GM23338 (cell line): ENCODE measurements around the gene TMEM106C. TPM values are rescaled to one million over a fixed set of nuclear protein-coding genes. Genes with fewer than 3 reads are reported as not detected.

ENCODE experiments used
- ATAC-seq: fragments of 200-7000 bp; cut with Tn5 transposase; 3 replicates; pipeline ENCODE4 v1.9.1; 2020
- DNase-seq: peaks from one replicate; pipeline ENCODE4 v3.0.0-alpha.2; 2015; ENCODE audit warnings: low spot score
- H2AFZ ChIP-seq: fragments of 200-600 bp; sonication (generic); 2 replicates; pipeline ENCODE4 v1.8.0; 2016; ENCODE audit warnings: antibody characterized with exemption, mild to moderate bottlenecking, moderate library complexity
- H3F3A ChIP-seq: fragments of 200-600 bp; sonication (generic); replicated peaks from 2 replicates; pipeline ENCODE4 v1.8.0; 2017; ENCODE audit warnings: antibody characterized with exemption, mixed run types, low read depth
- H3K27ac ChIP-seq: fragments of 200-600 bp; sonication (generic); 2 replicates; pipeline ENCODE4 v1.6.1; 2016; ENCODE audit warnings: low read depth
- H3K27me3 ChIP-seq: fragments of 200-600 bp; sonication (generic); 2 replicates; pipeline ENCODE4 v1.8.0; 2016; ENCODE audit warnings: mild to moderate bottlenecking, mixed run types, moderate library complexity; ENCODE audit not compliant: insufficient read depth
- H3K36me3 ChIP-seq: fragments of 200-600 bp; sonication (generic); 2 replicates; pipeline ENCODE4 v1.8.0; 2016; ENCODE audit warnings: mild to moderate bottlenecking; ENCODE audit not compliant: insufficient read depth
- H3K4me1 ChIP-seq: fragments of 200-600 bp; sonication (generic); 2 replicates; pipeline ENCODE4 v1.8.0; 2016; ENCODE audit warnings: mild to moderate bottlenecking, moderate library complexity; ENCODE audit not compliant: insufficient read depth
- H3K4me2 ChIP-seq: fragments of 200-600 bp; sonication (generic); 2 replicates; pipeline ENCODE4 v1.7.1; 2017; ENCODE audit warnings: mixed run types
- H3K4me3 ChIP-seq: fragments of 200-600 bp; sonication (generic); 2 replicates; pipeline ENCODE4 v1.6.1; 2016; ENCODE audit warnings: mixed run types
- H3K79me2 ChIP-seq: fragments of 200-600 bp; sonication (generic); replicated peaks from 2 replicates; pipeline ENCODE4 v1.8.0; 2017; ENCODE audit warnings: mild to moderate bottlenecking; ENCODE audit not compliant: insufficient read depth
- H3K9me2 ChIP-seq: fragments of 200-600 bp; sonication (generic); 2 replicates; pipeline ENCODE4 v1.8.0; 2017; ENCODE audit not compliant: insufficient read depth
- H4K20me1 ChIP-seq: fragments of 200-600 bp; sonication (generic); replicated peaks from 2 replicates; pipeline ENCODE4 v1.8.0; 2017; ENCODE audit warnings: mild to moderate bottlenecking; ENCODE audit not compliant: insufficient read depth
- H3K27ac Mint-ChIP-seq: 2 replicates; pipeline ENCODE4 v1.8.0; 2020; ENCODE audit warnings: inconsistent platforms, mild to moderate bottlenecking, moderate library complexity, mixed read lengths
- H3K27me3 Mint-ChIP-seq: 3 replicates; pipeline ENCODE4 v1.8.0; 2022; ENCODE audit warnings: low read depth, mild to moderate bottlenecking, moderate library complexity, mixed read lengths, inconsistent platforms; ENCODE audit not compliant: insufficient read depth, poor library complexity
- H3K36me3 Mint-ChIP-seq: 3 replicates; pipeline ENCODE4 v1.8.0; 2021; ENCODE audit warnings: low read depth, mild to moderate bottlenecking, inconsistent platforms, moderate library complexity, mixed read lengths
- H3K4me1 Mint-ChIP-seq: 3 replicates; pipeline ENCODE4 v1.8.0; 2020; ENCODE audit warnings: mild to moderate bottlenecking, inconsistent platforms, mixed read lengths
- H3K4me3 Mint-ChIP-seq: 3 replicates; pipeline ENCODE4 v1.8.0; 2021; ENCODE audit warnings: moderate library complexity, mild to moderate bottlenecking, inconsistent platforms, mixed read lengths
- H3K9me3 Mint-ChIP-seq: 3 replicates; pipeline ENCODE4 v1.8.0; 2020; ENCODE audit warnings: moderate library complexity, mild to moderate bottlenecking, inconsistent platforms, mixed read lengths
- CREB1 ChIP-seq: fragments of 250-450 bp; sonication (Bioruptor Pico); IDR thresholded peaks from 2 replicates; pipeline ENCODE4 v1.5.0; 2020; ENCODE audit warnings: low read depth, mild to moderate bottlenecking, moderate library complexity
- EZH2phosphoT487 ChIP-seq: fragments of 200-600 bp; sonication (generic); IDR thresholded peaks from one replicate; pipeline ENCODE4 v1.8.1; 2018; ENCODE audit warnings: antibody characterized with exemption; ENCODE audit not compliant: unreplicated experiment
- POLR2AphosphoS5 ChIP-seq: IDR thresholded peaks from 2 replicates; pipeline ENCODE4 v1.6.1; 2016; ENCODE audit warnings: antibody characterized with exemption, low read depth
- ZNF114 ChIP-seq: fragments of 250-450 bp; sonication (Bioruptor Pico); IDR thresholded peaks from 2 replicates; pipeline ENCODE4 v1.5.0; 2020; ENCODE audit warnings: mild to moderate bottlenecking, moderate library complexity
- polyA plus RNA-seq: library from polyadenylated mRNA; unstranded; fragments of >200 nt; fragmentation: Nextera tagmentation; extraction: Ambion mirVana; gene quantifications from 2 replicates; pipeline ENCODE4 v1.2.1, GENCODE V29; 2016
- total RNA-seq: library from RNA; depleted of rRNA; stranded (reverse); fragments of >200 nt; shearing (Covaris generic); gene quantifications from 2 replicates; pipeline ENCODE4 v1.2.3, GENCODE V29; 2014
- TF ChIP-seq, protein P1 (sequence below): IDR thresholded peaks from one replicate; pipeline ENCODE4 v1.6.1; 2018; ENCODE audit warnings: antibody characterized with exemption; ENCODE audit not compliant: unreplicated experiment
- TF ChIP-seq, protein P2 (sequence below): IDR thresholded peaks from 2 replicates; pipeline ENCODE4 v1.6.1; 2016; ENCODE audit warnings: antibody characterized with exemption
- TF ChIP-seq, protein P3 (sequence below): fragments of 250-450 bp; sonication (Bioruptor Pico); IDR thresholded peaks from 2 replicates; pipeline ENCODE4 v1.5.0; 2020; ENCODE audit warnings: mild to moderate bottlenecking, moderate library complexity

Gene TMEM106C
- total and polyA plus RNA-seq, 2 experiments from 2014 or later = 43.5 to 83.7 TPM

GRCh38 chr12:48010366-48010970, 47.1 kb downstream of the TMEM106C start (continued):
- TF ChIP-seq, protein P1, sequence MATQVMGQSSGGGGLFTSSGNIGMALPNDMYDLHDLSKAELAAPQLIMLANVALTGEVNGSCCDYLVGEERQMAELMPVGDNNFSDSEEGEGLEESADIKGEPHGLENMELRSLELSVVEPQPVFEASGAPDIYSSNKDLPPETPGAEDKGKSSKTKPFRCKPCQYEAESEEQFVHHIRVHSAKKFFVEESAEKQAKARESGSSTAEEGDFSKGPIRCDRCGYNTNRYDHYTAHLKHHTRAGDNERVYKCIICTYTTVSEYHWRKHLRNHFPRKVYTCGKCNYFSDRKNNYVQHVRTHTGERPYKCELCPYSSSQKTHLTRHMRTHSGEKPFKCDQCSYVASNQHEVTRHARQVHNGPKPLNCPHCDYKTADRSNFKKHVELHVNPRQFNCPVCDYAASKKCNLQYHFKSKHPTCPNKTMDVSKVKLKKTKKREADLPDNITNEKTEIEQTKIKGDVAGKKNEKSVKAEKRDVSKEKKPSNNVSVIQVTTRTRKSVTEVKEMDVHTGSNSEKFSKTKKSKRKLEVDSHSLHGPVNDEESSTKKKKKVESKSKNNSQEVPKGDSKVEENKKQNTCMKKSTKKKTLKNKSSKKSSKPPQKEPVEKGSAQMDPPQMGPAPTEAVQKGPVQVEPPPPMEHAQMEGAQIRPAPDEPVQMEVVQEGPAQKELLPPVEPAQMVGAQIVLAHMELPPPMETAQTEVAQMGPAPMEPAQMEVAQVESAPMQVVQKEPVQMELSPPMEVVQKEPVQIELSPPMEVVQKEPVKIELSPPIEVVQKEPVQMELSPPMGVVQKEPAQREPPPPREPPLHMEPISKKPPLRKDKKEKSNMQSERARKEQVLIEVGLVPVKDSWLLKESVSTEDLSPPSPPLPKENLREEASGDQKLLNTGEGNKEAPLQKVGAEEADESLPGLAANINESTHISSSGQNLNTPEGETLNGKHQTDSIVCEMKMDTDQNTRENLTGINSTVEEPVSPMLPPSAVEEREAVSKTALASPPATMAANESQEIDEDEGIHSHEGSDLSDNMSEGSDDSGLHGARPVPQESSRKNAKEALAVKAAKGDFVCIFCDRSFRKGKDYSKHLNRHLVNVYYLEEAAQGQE = no peak
- TF ChIP-seq EZH2phosphoT487 (no peak), ZNF114 (CRISPR knock-in tag) (no peak)
- TF ChIP-seq, protein P2, sequence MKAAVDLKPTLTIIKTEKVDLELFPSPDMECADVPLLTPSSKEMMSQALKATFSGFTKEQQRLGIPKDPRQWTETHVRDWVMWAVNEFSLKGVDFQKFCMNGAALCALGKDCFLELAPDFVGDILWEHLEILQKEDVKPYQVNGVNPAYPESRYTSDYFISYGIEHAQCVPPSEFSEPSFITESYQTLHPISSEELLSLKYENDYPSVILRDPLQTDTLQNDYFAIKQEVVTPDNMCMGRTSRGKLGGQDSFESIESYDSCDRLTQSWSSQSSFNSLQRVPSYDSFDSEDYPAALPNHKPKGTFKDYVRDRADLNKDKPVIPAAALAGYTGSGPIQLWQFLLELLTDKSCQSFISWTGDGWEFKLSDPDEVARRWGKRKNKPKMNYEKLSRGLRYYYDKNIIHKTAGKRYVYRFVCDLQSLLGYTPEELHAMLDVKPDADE = no peak

- Histone ChIP-seq H3K27me3 (peaks cover 100% of the 10 kb centered on the region), H3K36me3 (no peaks in the 10 kb centered on the region; the same call in 1 of the 2 replicates), H3F3A (no peaks in the 10 kb centered on the region), H3K4me1 (no peaks in the 10 kb centered on the region), H3K9me2 (no peaks in the 10 kb centered on the region), H3K4me3 (no peak overlapping the region), H3K79me2 (no peaks in the 10 kb centered on the region), H3K4me2 (no peak overlapping the region), H4K20me1 (peaks cover 13% of the 10 kb centered on the region), H2AFZ (no peak overlapping the region), H3K27ac (no peak overlapping the region)
- Mint-ChIP-seq H3K27ac (no peak overlapping the region), H3K36me3 (no peaks in the 10 kb centered on the region), H3K27me3 (peaks cover 100% of the 10 kb centered on the region), H3K9me3 (no peaks in the 10 kb centered on the region; the same call in 2 of the 3 replicates), H3K4me3 (no peak overlapping the region), H3K4me1 (no peaks in the 10 kb centered on the region)
- ATAC-seq = no peak
- no peak for DNase-seq
- TF ChIP-seq POLR2AphosphoS5 = no peak
- TF ChIP-seq CREB1 (CRISPR knock-in tag) = no peak
- no peak for TF ChIP-seq ZNF114 (CRISPR knock-in tag)
Measured at GRCh38 chr12:48012070-48012469, 48.7 kb downstream of the TMEM106C start.

GRCh38 chr12:48013287-48013686, 49.9 kb downstream of the TMEM106C start:
- H3K27ac ChIP-seq = no peak overlapping the region
- ATAC-seq (no peak), DNase-seq (no peak)
- H2AFZ ChIP-seq = no peak overlapping the region
- no peaks in the 10 kb centered on the region; the same call in 2 of the 3 replicates for H3K9me3 Mint-ChIP-seq
- no peak overlapping the region for H3K4me3 ChIP-seq
- no peaks in the 10 kb centered on the region for H3K4me1 Mint-ChIP-seq
- peaks cover 9% of the 10 kb centered on the region for H4K20me1 ChIP-seq
- TF ChIP-seq, protein P3, sequence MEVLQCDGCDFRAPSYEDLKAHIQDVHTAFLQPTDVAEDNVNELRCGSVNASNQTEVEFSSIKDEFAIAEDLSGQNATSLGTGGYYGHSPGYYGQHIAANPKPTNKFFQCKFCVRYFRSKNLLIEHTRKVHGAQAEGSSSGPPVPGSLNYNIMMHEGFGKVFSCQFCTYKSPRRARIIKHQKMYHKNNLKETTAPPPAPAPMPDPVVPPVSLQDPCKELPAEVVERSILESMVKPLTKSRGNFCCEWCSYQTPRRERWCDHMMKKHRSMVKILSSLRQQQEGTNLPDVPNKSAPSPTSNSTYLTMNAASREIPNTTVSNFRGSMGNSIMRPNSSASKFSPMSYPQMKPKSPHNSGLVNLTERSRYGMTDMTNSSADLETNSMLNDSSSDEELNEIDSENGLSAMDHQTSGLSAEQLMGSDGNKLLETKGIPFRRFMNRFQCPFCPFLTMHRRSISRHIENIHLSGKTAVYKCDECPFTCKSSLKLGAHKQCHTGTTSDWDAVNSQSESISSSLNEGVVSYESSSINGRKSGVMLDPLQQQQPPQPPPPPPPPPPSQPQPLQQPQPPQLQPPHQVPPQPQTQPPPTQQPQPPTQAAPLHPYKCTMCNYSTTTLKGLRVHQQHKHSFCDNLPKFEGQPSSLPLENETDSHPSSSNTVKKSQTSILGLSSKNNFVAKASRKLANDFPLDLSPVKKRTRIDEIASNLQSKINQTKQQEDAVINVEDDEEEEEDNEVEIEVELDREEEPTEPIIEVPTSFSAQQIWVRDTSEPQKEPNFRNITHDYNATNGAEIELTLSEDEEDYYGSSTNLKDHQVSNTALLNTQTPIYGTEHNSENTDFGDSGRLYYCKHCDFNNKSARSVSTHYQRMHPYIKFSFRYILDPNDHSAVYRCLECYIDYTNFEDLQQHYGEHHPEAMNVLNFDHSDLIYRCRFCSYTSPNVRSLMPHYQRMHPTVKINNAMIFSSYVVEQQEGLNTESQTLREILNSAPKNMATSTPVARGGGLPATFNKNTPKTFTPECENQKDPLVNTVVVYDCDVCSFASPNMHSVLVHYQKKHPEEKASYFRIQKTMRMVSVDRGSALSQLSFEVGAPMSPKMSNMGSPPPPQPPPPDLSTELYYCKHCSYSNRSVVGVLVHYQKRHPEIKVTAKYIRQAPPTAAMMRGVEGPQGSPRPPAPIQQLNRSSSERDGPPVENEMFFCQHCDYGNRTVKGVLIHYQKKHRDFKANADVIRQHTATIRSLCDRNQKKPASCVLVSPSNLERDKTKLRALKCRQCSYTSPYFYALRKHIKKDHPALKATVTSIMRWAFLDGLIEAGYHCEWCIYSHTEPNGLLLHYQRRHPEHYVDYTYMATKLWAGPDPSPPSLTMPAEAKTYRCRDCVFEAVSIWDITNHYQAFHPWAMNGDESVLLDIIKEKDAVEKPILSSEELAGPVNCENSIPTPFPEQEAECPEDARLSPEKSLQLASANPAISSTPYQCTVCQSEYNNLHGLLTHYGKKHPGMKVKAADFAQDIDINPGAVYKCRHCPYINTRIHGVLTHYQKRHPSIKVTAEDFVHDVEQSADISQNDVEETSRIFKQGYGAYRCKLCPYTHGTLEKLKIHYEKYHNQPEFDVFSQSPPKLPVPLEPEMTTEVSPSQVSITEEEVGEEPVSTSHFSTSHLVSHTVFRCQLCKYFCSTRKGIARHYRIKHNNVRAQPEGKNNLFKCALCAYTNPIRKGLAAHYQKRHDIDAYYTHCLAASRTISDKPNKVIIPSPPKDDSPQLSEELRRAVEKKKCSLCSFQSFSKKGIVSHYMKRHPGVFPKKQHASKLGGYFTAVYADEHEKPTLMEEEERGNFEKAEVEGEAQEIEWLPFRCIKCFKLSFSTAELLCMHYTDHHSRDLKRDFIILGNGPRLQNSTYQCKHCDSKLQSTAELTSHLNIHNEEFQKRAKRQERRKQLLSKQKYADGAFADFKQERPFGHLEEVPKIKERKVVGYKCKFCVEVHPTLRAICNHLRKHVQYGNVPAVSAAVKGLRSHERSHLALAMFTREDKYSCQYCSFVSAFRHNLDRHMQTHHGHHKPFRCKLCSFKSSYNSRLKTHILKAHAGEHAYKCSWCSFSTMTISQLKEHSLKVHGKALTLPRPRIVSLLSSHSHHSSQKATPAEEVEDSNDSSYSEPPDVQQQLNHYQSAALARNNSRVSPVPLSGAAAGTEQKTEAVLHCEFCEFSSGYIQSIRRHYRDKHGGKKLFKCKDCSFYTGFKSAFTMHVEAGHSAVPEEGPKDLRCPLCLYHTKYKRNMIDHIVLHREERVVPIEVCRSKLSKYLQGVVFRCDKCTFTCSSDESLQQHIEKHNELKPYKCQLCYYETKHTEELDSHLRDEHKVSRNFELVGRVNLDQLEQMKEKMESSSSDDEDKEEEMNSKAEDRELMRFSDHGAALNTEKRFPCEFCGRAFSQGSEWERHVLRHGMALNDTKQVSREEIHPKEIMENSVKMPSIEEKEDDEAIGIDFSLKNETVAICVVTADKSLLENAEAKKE (CRISPR knock-in tag) = no peak
- TF ChIP-seq POLR2AphosphoS5 = no peak
- no peaks in the 10 kb centered on the region; the same call in 1 of the 2 replicates for H3K36me3 ChIP-seq
- H3K27ac Mint-ChIP-seq = no peak overlapping the region
- no peaks in the 10 kb centered on the region for H3F3A ChIP-seq
- H3K4me1 ChIP-seq = no peaks in the 10 kb centered on the region
- H3K9me2 ChIP-seq = no peaks in the 10 kb centered on the region
- H3K27me3 Mint-ChIP-seq = peaks cover 100% of the 10 kb centered on the region
- H3K4me3 Mint-ChIP-seq = no peak overlapping the region
- no peaks in the 10 kb centered on the region for H3K36me3 Mint-ChIP-seq
- no peaks in the 10 kb centered on the region for H3K79me2 ChIP-seq
- peaks cover 100% of the 10 kb centered on the region for H3K27me3 ChIP-seq
- no peak overlapping the region for H3K4me2 ChIP-seq
